Ishikawa (cell line): ENCODE measurements around the gene MYO18A.

Experiments used
- CEBPB ChIP-seq: IDR thresholded peaks from 2 replicates; pipeline ENCODE4 v1.6.1; 2012
- CREB1 ChIP-seq: IDR thresholded peaks from 2 replicates; pipeline ENCODE4 v1.6.1; 2012; ENCODE audit warnings: low read depth
- EP300 ChIP-seq: IDR thresholded peaks from 2 replicates; pipeline ENCODE4 v1.6.1; 2012; ENCODE audit warnings: borderline replicate concordance
- RAD21 ChIP-seq: IDR thresholded peaks from 2 replicates; pipeline ENCODE4 v1.6.1; 2012; ENCODE audit warnings: low read depth
- TAF1 ChIP-seq: IDR thresholded peaks from 2 replicates; pipeline ENCODE4 v1.6.1; 2012; ENCODE audit warnings: low read depth, mild to moderate bottlenecking
- TCF12 ChIP-seq: IDR thresholded peaks from 2 replicates; pipeline ENCODE4 v1.6.1; 2012; ENCODE audit warnings: low read depth

DNA sequence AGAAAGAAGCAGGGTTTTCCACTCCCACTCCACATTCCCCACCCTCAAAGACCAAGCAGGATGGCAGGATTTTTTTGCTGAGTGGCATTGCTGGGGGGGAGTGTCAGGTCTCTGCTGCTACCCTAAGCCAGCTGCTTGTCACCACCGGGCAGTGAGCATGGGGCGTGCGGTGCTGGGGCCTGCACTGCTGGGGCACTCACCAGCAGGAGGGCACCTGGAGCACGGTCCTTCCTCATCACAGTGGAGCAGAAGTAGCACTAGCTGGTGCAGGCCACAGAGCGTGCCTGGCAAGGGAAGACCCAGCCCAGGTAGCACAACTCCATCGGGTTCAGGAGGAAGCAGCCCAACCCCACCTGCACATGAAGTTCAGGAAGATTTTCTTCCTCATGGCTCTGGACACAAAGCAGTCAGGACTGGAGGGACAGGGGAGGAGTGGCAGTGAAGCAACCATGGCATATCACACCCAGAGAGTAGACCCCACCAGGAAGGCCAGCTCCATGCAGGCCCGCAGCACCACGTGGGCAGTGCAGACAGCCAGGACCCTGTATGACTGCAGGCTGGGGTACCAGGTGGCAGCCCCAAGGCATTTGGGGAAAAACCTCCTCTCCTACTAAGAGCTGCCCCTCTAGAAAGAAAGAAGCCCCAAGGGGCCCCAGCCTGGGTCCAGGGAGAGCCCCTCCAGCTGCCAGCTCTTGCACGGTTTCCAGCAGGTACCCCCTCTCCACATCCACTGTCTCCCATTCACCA, 16.7 kb upstream of the MYO18A start:
- TF ChIP-seq CEBPB (no peak), EP300 (no peak), TAF1 (no peak), TCF12 (no peak), RAD21 (no peak), CREB1 (no peak)
